Neural cell (in vitro differentiated cells): ENCODE measurements around the gene SEMA4B. TPM values are rescaled to one million over a fixed set of nuclear protein-coding genes. Genes with fewer than 3 reads are reported as not detected.
"Not testable (repeated sequence)": the region's sequence is repeated elsewhere in the genome, so short reads cannot be mapped to it uniquely, and the experiment has no call there.

ENCODE experiments used
- H2AFZ ChIP-seq: fragments of 200-600, 300-800 bp; sonication (generic), shearing (Covaris generic); 2 replicates; pipeline ENCODE4 v1.6.0; 2014; ENCODE audit warnings: low read depth, mild to moderate bottlenecking, antibody characterized with exemption, low read length, moderate library complexity
- H3F3A ChIP-seq: fragments of 200-600 bp; shearing (Covaris generic); 2 replicates; pipeline ENCODE4 v1.6.1; 2016; ENCODE audit warnings: mild to moderate bottlenecking, moderate library complexity, mixed read lengths, antibody characterized with exemption, low read length; ENCODE audit not compliant: insufficient read depth, poor library complexity, severe bottlenecking
- H3K27ac ChIP-seq: fragments of 200-600, 300-800 bp; sonication (generic), shearing (Covaris generic); 2 replicates; pipeline ENCODE4 v1.5.1; 2014; ENCODE audit warnings: mild to moderate bottlenecking, low read length, moderate library complexity
- H3K27me3 ChIP-seq: fragments of 300-800, 200-600 bp; sonication (generic), shearing (Covaris generic); 2 replicates; pipeline ENCODE4 v1.6.0; 2014; ENCODE audit warnings: mild to moderate bottlenecking, low read depth, low read length, moderate library complexity; ENCODE audit not compliant: insufficient read depth
- H3K36me3 ChIP-seq: fragments of 300-800, 200-600 bp; sonication (generic), shearing (Covaris generic); 2 replicates; pipeline ENCODE4 v1.5.1; 2014; ENCODE audit warnings: mild to moderate bottlenecking, antibody characterized with exemption, low read length, moderate library complexity; ENCODE audit not compliant: insufficient read depth
- H3K4me2 ChIP-seq: fragments of 300-800, 200-600 bp; sonication (generic), shearing (Covaris generic); 2 replicates; pipeline ENCODE4 v1.6.0; 2014; ENCODE audit warnings: mild to moderate bottlenecking, low read length
- H3K4me3 ChIP-seq: fragments of 300-800, 200-600 bp; sonication (generic), shearing (Covaris generic); 2 replicates; pipeline ENCODE4 v1.5.1; 2014; ENCODE audit warnings: mild to moderate bottlenecking, low read length, moderate library complexity
- H3K79me2 ChIP-seq: fragments of 200-600 bp; shearing (Covaris generic); replicated peaks from 2 replicates; pipeline ENCODE4 v1.6.0; 2014; ENCODE audit warnings: mild to moderate bottlenecking, low read length, moderate library complexity; ENCODE audit not compliant: insufficient read depth
- H3K9ac ChIP-seq: fragments of 300-800, 200-600 bp; sonication (generic), shearing (Covaris generic); 2 replicates; pipeline ENCODE4 v1.6.1; 2016; ENCODE audit warnings: mild to moderate bottlenecking, low read length, mixed read lengths
- H3K9me2 ChIP-seq: fragments of 200-600 bp; shearing (Covaris generic); 2 replicates; pipeline ENCODE4 v1.6.1; 2016; ENCODE audit warnings: mild to moderate bottlenecking, low read length, mixed read lengths; ENCODE audit not compliant: insufficient read depth
- H3K9me3 ChIP-seq: fragments of 200-600, 300-800 bp; sonication (generic), shearing (Covaris generic); 2 replicates; pipeline ENCODE4 v1.6.1; 2016; ENCODE audit warnings: mild to moderate bottlenecking, mixed run types, low read length, moderate library complexity, mixed read lengths
- H4K20me1 ChIP-seq: fragments of 200-600 bp; shearing (Covaris generic); 2 replicates; pipeline ENCODE4 v1.6.1; 2016; ENCODE audit warnings: mild to moderate bottlenecking, mixed run types; ENCODE audit not compliant: insufficient read depth
- EP300 ChIP-seq: fragments of 450-650 bp; conservative IDR thresholded peaks from 2 replicates; pipeline ENCODE4 v1.6.1; 2014; ENCODE audit warnings: antibody characterized with exemption, mild to moderate bottlenecking, moderate library complexity; ENCODE audit not compliant: poor library complexity, severe bottlenecking
- EZH2 ChIP-seq: fragments of 200-600, 300-800 bp; shearing (Covaris generic), sonication (generic); IDR thresholded peaks from 2 replicates; pipeline ENCODE4 v1.6.1; 2014; ENCODE audit warnings: antibody characterized with exemption, low read length, borderline replicate concordance, mild to moderate bottlenecking; ENCODE audit not compliant: insufficient read depth, poor library complexity, severe bottlenecking
- MXI1 ChIP-seq: fragments of 450-650 bp; conservative IDR thresholded peaks from 2 replicates; pipeline ENCODE4 v1.6.1; 2014; ENCODE audit warnings: antibody characterized with exemption, mild to moderate bottlenecking; ENCODE audit not compliant: poor library complexity, severe bottlenecking
- POLR2AphosphoS5 ChIP-seq: IDR thresholded peaks from 2 replicates; pipeline ENCODE4 v1.6.1; 2012
- RAD21 ChIP-seq: fragments of 450-650 bp; conservative IDR thresholded peaks from 2 replicates; pipeline ENCODE4 v1.6.1; 2014; ENCODE audit warnings: antibody characterized with exemption, mild to moderate bottlenecking, moderate library complexity
- SMC3 ChIP-seq: fragments of 450-650 bp; conservative IDR thresholded peaks from 2 replicates; pipeline ENCODE4 v1.6.1; 2014; ENCODE audit warnings: antibody characterized with exemption, mild to moderate bottlenecking, moderate library complexity; ENCODE audit not compliant: poor library complexity
- TAF1 ChIP-seq: IDR thresholded peaks from 2 replicates; pipeline ENCODE4 v1.6.1; 2012; ENCODE audit warnings: low read depth
- polyA plus RNA-seq: library from polyadenylated mRNA; depleted of rRNA; stranded (reverse); fragments of >200 nt; gene quantifications from 2 replicates; pipeline ENCODE4 v1.2.3, GENCODE V29; 2014
- small RNA-seq, 3 experiments: library from RNA; depleted of rRNA; stranded (forward); fragments of <200 nt; gene quantifications; one replicate each; pipeline ENCODE3, GENCODE V24; 2012
- TF ChIP-seq, protein P1 (sequence below): IDR thresholded peaks from 2 replicates; pipeline ENCODE4 v1.6.1; 2012; ENCODE audit warnings: borderline replicate concordance
- TF ChIP-seq, protein P2 (sequence below): fragments of 450-650 bp; IDR thresholded peaks from 2 replicates; pipeline ENCODE4 v1.5.1; 2014; ENCODE audit warnings: antibody characterized with exemption, mild to moderate bottlenecking, moderate library complexity; ENCODE audit not compliant: poor library complexity, severe bottlenecking

SEMA4B gene
- polyA plus RNA-seq, 1 donor from 2014 or later = 11.0 TPM

DNA sequence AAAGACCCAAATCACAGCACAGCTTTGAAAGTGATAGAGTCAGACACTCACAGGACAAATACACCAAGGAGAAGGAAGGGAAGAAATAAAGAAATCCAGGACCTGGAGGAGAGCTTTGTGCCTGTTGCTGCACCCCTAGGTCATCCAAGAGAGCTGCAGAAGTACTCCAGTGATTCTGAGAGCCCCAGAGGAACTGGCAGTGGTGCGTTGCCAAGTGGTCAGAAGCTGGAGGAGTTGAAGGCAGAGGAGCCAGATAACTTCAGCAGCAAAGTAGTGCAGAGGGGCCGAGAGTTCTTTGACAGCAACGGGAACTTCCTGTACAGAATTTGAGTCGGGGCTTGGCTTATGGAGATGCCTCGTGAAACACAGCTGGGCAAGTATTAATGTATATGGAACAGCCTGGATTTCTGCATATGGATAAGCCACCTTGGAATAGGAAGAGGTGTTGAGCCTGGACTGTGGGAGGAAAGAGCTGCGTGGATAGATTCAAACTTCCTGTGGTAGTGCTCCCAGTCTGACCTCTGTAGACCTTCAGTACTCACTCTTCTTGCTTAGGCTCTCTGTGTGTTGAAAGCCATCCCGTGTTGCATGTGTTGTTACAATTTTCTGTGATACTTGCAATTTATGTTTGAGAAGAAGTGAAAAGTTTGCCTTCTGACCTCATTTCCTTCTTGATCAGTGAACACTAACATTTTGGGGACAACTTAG lies 70.5 kb downstream of the SEMA4B start:
- Histone ChIP-seq H3K4me2 (no peak overlapping the region), H3K36me3 (no peaks in the 10 kb centered on the region), H3K9ac (no peak overlapping the region), H2AFZ (no peak overlapping the region), H3K79me2 (peaks cover 50% of the 10 kb centered on the region), H3K9me3 (no peaks in the 10 kb centered on the region), H3F3A (no peaks in the 10 kb centered on the region), H3K27me3 (no peaks in the 10 kb centered on the region), H3K9me2 (no peaks in the 10 kb centered on the region), H4K20me1 (peaks cover 4% of the 10 kb centered on the region), H3K4me3 (no peak overlapping the region), H3K27ac (no peak overlapping the region)
- TF ChIP-seq, protein P1, sequence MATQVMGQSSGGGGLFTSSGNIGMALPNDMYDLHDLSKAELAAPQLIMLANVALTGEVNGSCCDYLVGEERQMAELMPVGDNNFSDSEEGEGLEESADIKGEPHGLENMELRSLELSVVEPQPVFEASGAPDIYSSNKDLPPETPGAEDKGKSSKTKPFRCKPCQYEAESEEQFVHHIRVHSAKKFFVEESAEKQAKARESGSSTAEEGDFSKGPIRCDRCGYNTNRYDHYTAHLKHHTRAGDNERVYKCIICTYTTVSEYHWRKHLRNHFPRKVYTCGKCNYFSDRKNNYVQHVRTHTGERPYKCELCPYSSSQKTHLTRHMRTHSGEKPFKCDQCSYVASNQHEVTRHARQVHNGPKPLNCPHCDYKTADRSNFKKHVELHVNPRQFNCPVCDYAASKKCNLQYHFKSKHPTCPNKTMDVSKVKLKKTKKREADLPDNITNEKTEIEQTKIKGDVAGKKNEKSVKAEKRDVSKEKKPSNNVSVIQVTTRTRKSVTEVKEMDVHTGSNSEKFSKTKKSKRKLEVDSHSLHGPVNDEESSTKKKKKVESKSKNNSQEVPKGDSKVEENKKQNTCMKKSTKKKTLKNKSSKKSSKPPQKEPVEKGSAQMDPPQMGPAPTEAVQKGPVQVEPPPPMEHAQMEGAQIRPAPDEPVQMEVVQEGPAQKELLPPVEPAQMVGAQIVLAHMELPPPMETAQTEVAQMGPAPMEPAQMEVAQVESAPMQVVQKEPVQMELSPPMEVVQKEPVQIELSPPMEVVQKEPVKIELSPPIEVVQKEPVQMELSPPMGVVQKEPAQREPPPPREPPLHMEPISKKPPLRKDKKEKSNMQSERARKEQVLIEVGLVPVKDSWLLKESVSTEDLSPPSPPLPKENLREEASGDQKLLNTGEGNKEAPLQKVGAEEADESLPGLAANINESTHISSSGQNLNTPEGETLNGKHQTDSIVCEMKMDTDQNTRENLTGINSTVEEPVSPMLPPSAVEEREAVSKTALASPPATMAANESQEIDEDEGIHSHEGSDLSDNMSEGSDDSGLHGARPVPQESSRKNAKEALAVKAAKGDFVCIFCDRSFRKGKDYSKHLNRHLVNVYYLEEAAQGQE = no peak
- TF ChIP-seq, protein P2, sequence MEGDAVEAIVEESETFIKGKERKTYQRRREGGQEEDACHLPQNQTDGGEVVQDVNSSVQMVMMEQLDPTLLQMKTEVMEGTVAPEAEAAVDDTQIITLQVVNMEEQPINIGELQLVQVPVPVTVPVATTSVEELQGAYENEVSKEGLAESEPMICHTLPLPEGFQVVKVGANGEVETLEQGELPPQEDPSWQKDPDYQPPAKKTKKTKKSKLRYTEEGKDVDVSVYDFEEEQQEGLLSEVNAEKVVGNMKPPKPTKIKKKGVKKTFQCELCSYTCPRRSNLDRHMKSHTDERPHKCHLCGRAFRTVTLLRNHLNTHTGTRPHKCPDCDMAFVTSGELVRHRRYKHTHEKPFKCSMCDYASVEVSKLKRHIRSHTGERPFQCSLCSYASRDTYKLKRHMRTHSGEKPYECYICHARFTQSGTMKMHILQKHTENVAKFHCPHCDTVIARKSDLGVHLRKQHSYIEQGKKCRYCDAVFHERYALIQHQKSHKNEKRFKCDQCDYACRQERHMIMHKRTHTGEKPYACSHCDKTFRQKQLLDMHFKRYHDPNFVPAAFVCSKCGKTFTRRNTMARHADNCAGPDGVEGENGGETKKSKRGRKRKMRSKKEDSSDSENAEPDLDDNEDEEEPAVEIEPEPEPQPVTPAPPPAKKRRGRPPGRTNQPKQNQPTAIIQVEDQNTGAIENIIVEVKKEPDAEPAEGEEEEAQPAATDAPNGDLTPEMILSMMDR = no peak
- TF ChIP-seq MXI1 = no peak
- TF ChIP-seq SMC3 = no peak
- TF ChIP-seq TAF1 = no peak
- no peak for TF ChIP-seq EZH2
- no peak for TF ChIP-seq RAD21
- no peak for TF ChIP-seq EP300
- no peak for TF ChIP-seq POLR2AphosphoS5

DNA sequence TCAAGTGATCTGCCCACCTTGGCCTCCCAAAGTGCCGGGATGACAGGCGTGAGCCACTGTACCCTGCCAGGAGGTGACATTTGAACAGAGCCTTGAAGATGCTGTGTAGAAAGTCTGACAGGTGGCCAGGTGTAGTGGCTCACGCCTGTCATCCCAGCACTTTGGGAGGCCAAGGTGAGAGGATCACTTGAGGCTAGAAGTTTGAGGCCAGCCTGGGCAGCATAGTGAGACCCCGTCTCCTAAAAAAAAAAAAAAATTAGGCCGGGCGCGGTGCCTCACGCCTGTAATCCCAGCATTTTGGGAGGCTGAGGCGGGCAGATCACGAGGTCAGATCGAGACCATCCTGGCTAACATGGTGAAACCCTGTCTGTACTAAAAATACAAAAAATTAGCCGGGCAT lies 77.3 kb downstream of the SEMA4B start:
- H3K9me2 ChIP-seq, H3K79me2 ChIP-seq, H3K27me3 ChIP-seq, H3K27ac ChIP-seq, H3F3A ChIP-seq, H3K36me3 ChIP-seq, H3K4me2 ChIP-seq, H3K9ac ChIP-seq, H3K4me3 ChIP-seq, H4K20me1 ChIP-seq, H3K9me3 ChIP-seq, H2AFZ ChIP-seq: not testable (repeated sequence)

Small RNAs within 50 kb of the gene (small RNA-seq; reads per million reads assigned to genes)
- gene RN7SL346P = 0 reads per million in 3 experiments

Other genes with a start within 250 kb of the SEMA4B start
- 10.2 and 14.0 TPM in 2 replicates for gene ZNF710, start 200.0 kb upstream of the SEMA4B start, polyA plus RNA-seq
- 84.7 and 102 TPM in 2 replicates for gene IDH2, start 98.9 kb upstream of the SEMA4B start, polyA plus RNA-seq
- 9.4 and 10.2 TPM in 2 replicates for gene CIB1, start 32.6 kb downstream of the SEMA4B start, polyA plus RNA-seq
- gene GDPGP1, start 32.9 kb downstream of the SEMA4B start, polyA plus RNA-seq = 4.3 and 5.8 TPM in 2 replicates
- 0.33 TPM in 1 of 2 replicates, not detected in the other for gene TTLL13, start 48.2 kb downstream of the SEMA4B start, polyA plus RNA-seq
- gene NGRN, start 64.3 kb downstream of the SEMA4B start, polyA plus RNA-seq = 466 and 494 TPM in 2 replicates
- 6.8 and 7.0 TPM in 2 replicates for gene ZNF774, start 151.0 kb downstream of the SEMA4B start, polyA plus RNA-seq
- gene IQGAP1, start 186.9 kb downstream of the SEMA4B start, polyA plus RNA-seq = 16.6 and 21.2 TPM in 2 replicates